GM23248 (cell line): ENCODE results near the gene SOBP.

Source experiments
- EZH2 ChIP-seq: fragments of 200-600 bp; sonication (generic); IDR thresholded peaks from 2 replicates; pipeline ENCODE4 v1.6.1; 2018; ENCODE audit warnings: antibody characterized with exemption, mild to moderate bottlenecking; ENCODE audit not compliant: insufficient read depth, poor library complexity, severe bottlenecking
- EZH2phosphoT487 ChIP-seq: fragments of 200-600 bp; sonication (generic); IDR thresholded peaks from 2 replicates; pipeline ENCODE4 v1.6.1; 2018; ENCODE audit warnings: antibody characterized with exemption, moderate library complexity, mild to moderate bottlenecking, low read depth; ENCODE audit not compliant: insufficient read depth

DNA sequence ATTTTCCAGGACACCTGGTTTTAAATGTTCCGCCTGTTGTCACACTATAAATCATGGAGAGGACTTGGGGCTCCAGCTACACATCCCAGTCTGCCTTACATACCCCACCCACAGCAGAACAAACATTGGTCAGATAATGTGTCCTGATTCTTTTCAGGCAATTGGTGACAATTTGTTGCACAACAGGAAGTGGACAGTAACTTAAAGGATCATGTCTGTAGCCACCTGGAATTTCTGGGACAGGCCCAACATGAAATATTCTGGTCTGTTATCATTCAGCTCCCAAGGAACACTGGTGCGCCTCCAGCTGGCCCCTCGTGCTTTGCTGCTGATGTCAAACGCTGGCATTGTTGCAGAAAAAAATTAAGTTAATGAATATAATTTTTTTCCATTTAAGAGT lies 117.2 kb downstream of the SOBP start:
- TF ChIP-seq EZH2phosphoT487 (no peak), EZH2 (no peak)
